Ectodermal cell (in vitro differentiated cells): ENCODE measurements around the gene ATG101. TPM values are rescaled to one million over a fixed set of nuclear protein-coding genes. Genes with fewer than 3 reads are reported as not detected.

Source experiments
- H3K27ac ChIP-seq: 2 replicates; pipeline ENCODE4 v1.7.0; 2013; ENCODE audit warnings: mild to moderate bottlenecking, low read depth, low read length; ENCODE audit not compliant: insufficient read depth, poor library complexity, severe bottlenecking
- H3K27me3 ChIP-seq: 2 replicates; pipeline ENCODE4 v1.7.0; 2013; ENCODE audit warnings: mild to moderate bottlenecking, low read length; ENCODE audit not compliant: insufficient read depth, control insufficient read depth, poor library complexity, severe bottlenecking
- H3K36me3 ChIP-seq: one replicate; pipeline ENCODE4 v1.7.0; 2013; ENCODE audit warnings: low read length; ENCODE audit not compliant: control insufficient read depth, insufficient read depth
- H3K4me1 ChIP-seq: one replicate; pipeline ENCODE4 v1.7.0; 2013; ENCODE audit warnings: low read length; ENCODE audit not compliant: control insufficient read depth, insufficient read depth
- H3K4me3 ChIP-seq: 2 replicates; pipeline ENCODE4 v1.7.0; 2013; ENCODE audit warnings: low read depth, low read length, control low read depth; ENCODE audit not compliant: insufficient read depth
- H3K9me3 ChIP-seq: 2 replicates; pipeline ENCODE4 v1.7.0; 2013; ENCODE audit warnings: mild to moderate bottlenecking, low read length, moderate library complexity; ENCODE audit not compliant: control insufficient read depth
- WGBS, 2 experiments: methylation state at CpG; one replicate each; pipeline ENCODE4 v1.1.7; 2013; ENCODE audit warnings: missing lambda C conversion rate in 2 of 2; 5-methylcytosine and 5-hydroxymethylcytosine counted together
- polyA plus RNA-seq, 4 experiments: library from polyadenylated mRNA; stranded (reverse); fragments of 50-300 nt; gene quantifications; one replicate each; pipeline ENCODE4 v1.2.3, GENCODE V29; 2013

Gene ATG101, protein sequence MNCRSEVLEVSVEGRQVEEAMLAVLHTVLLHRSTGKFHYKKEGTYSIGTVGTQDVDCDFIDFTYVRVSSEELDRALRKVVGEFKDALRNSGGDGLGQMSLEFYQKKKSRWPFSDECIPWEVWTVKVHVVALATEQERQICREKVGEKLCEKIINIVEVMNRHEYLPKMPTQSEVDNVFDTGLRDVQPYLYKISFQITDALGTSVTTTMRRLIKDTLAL
- 32.3 TPM for polyA plus RNA-seq (2013, experiment 1 of 4)
- 29.6 TPM for polyA plus RNA-seq (2013, experiment 2 of 4)
- 19.9 TPM for polyA plus RNA-seq (2013, experiment 3 of 4)
- polyA plus RNA-seq (2013, experiment 4 of 4) = 23.9 TPM

DNA sequence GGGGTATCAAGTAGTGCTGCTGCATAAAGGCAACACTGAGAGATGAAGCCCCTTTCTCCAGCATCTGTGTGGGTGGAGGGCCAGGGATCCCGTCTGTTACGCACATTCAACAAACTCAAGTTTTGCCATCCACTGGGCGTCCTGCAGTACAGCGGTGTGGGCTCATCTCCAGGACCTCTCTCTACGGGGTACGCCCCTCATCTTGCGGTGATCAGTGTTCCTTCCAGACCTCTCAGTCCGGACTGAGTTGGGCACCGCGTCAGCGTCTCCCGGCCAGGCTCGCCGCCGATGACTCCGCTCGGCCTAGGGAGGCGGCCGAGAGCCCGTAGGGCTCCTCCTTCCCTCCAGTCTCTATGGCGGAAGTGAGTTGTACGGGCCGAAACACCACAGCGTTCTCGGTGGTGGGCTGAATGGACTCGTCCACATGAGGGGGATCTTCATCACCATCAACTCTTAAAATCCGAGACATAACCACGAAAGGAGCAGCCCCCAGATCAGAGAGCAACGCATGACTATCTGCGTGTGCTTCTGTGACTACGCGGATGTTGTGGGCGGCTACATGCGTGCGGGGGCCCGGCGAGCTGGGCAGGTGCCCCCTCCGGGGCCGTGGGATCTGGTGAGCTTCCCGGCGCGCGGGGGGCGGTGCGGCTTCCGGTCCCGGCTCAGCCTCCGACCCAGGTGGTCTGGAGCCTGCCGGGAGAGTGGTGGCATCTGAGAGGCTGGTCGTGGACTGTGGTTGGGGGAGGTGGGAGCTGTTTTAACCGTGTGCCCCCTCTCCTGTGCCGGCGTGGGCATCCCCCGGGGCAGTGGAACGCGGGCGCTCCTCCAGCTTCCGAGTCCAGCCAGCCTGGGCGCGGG lies at the start of gene ATG101:
Gene ATG101, plus strand, starts transcription at position 652 of the 858 bp plus-strand sequence. CDS start 3,673 bp downstream, outside the sequence.
- H3K27me3 ChIP-seq = peaks cover 15% of the 10 kb centered on the region
- WGBS, 2 experiments = 1 to 2% methylated on average over 60 of the region's 60 CpGs
- H3K9me3 ChIP-seq = no peaks in the 10 kb centered on the region
- H3K4me3 ChIP-seq = peak within 1 kb of the TSS; percentile 88
- peaks cover 7% of the 10 kb centered on the region for H3K4me1 ChIP-seq
- H3K27ac ChIP-seq = peak within 1 kb of the TSS; percentile 97
- peaks cover 6% of the 10 kb centered on the region for H3K36me3 ChIP-seq

GRCh38 chr12:52020539-52021336 lies 49.0 kb upstream of the ATG101 start:
- Histone ChIP-seq H3K27ac (no peak overlapping the region), H3K36me3 (no peaks in the 10 kb centered on the region), H3K27me3 (peaks cover 38% of the 10 kb centered on the region), H3K4me3 (no peak overlapping the region), H3K4me1 (peaks cover 20% of the 10 kb centered on the region), H3K9me3 (no peaks in the 10 kb centered on the region)
- WGBS, 2 experiments = 30% methylated on average over 9 of the region's 9 CpGs

- Histone ChIP-seq H3K4me1 (peaks cover 23% of the 10 kb centered on the region), H3K27ac (no peak overlapping the region), H3K4me3 (peak overlapping the region; percentile 44), H3K36me3 (no peaks in the 10 kb centered on the region), H3K9me3 (no peaks in the 10 kb centered on the region), H3K27me3 (peaks cover 36% of the 10 kb centered on the region)
- WGBS, 2 experiments = 8 to 15% methylated on average over 14 of the region's 14 CpGs
Measured at GRCh38 chr12:52022841-52023181, 47.0 kb upstream of the ATG101 start.

GRCh38 chr12:52023182-52023975 lies 46.4 kb upstream of the ATG101 start:
- no peak overlapping the region for H3K27ac ChIP-seq

DNA sequence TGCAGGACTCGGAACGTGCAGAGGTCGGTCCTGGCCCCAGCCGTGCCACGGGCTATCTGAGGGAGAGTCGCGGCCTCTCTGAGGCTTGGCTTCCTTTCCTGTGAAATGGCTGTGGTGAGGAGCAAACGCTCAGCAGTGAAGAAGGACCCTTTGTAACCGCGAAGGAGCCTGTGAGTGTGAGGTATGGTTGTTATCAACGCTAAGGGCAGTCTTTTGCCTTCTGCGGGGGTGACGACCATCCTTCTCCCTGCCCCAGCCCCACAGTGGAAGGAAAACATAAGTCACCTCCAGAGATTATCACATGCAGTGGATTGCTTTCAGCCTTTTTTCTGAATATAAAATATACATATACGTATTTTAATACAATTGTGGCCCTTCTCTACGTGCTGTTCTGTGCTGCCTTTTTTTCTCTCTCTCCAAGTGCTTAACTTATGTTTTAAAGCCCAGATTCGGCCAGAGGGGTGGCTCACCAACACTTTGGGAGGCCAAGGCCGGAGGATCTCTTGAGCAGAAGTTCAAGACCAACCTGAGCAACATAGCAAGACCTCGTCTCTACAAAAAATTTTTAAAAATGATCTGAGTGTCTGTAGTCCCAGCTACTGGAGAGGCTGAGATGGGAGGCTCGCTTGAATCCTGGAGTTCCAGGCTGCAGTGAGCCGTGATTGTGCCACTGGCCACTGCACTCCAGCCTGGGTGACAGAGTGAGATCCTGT lies 45.6 kb upstream of the ATG101 start:
- H3K9me3 ChIP-seq = no peaks in the 10 kb centered on the region
- H3K4me1 ChIP-seq = peaks cover 23% of the 10 kb centered on the region
- H3K27ac ChIP-seq = no peak overlapping the region
- H3K4me3 ChIP-seq = peak overlapping the region; percentile 44
- H3K27me3 ChIP-seq = peaks cover 36% of the 10 kb centered on the region
- WGBS, 2 experiments = 37 to 40% methylated on average over 20 of the region's 20 CpGs
- no peaks in the 10 kb centered on the region for H3K36me3 ChIP-seq

More at GRCh38 chr12:52023182-52023975, 46.4 kb upstream of the ATG101 start:
- Histone ChIP-seq H3K27me3 (peaks cover 36% of the 10 kb centered on the region), H3K36me3 (no peaks in the 10 kb centered on the region), H3K9me3 (no peaks in the 10 kb centered on the region), H3K4me1 (peaks cover 23% of the 10 kb centered on the region), H3K4me3 (peak overlapping the region; percentile 44)
- WGBS, 2 experiments = 1% methylated on average over 70 of the region's 70 CpGs

DNA sequence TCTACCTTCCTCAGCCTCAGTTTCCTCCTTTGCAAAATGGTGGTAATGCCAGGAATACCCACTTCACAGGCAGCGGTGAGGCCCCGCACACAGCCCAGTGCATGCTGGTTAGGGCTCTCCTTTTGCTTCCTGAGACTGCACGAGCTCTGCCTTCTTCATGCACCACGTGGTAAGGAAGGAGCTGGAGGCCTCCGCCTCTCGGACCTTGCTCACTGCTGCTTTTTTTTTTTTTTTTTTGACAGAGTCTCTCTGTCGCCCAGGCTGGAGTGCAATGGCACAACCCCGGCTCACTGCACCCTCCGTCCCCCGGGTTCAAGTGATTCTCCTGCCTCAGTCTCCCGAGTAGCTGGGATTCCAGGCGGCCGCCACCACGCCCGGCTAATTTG lies 44.9 kb upstream of the ATG101 start:
- no peak overlapping the region for H3K4me3 ChIP-seq

DNA sequence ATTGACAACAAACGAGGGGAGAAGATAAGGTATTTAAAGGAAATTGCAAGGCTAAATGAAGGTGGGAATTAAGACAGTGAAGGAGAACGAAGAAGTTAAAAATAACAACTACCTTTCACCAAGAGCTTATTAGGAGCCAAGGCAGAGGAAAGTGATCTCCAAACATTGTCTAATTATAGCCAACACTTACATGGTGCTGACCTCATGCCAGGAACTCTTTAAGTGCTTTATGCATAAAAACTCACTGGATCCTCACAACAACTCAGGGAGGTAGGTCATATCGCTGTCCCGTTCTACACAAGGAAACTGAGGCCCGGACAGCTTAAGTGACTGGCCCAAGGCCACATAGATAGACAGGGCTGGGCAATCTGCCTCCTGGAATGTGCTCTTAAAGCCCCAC lies 43.5 kb upstream of the ATG101 start:
- H3K4me3 ChIP-seq = no peak overlapping the region
- H3K9me3 ChIP-seq = no peaks in the 10 kb centered on the region
- H3K27ac ChIP-seq = no peak overlapping the region
- peaks cover 24% of the 10 kb centered on the region for H3K4me1 ChIP-seq
- 92 to 94% methylated on average over 5 of the region's 5 CpGs for WGBS, 2 experiments
- H3K27me3 ChIP-seq = peaks cover 36% of the 10 kb centered on the region
- H3K36me3 ChIP-seq = no peaks in the 10 kb centered on the region

More for the DNA sequence above, 44.9 kb upstream of the ATG101 start:
- Histone ChIP-seq H3K27me3 (peaks cover 36% of the 10 kb centered on the region), H3K36me3 (no peaks in the 10 kb centered on the region), H3K27ac (no peak overlapping the region), H3K9me3 (no peaks in the 10 kb centered on the region), H3K4me1 (peaks cover 30% of the 10 kb centered on the region)
- 91% methylated on average over 15 of the region's 15 CpGs for WGBS, 2 experiments

DNA sequence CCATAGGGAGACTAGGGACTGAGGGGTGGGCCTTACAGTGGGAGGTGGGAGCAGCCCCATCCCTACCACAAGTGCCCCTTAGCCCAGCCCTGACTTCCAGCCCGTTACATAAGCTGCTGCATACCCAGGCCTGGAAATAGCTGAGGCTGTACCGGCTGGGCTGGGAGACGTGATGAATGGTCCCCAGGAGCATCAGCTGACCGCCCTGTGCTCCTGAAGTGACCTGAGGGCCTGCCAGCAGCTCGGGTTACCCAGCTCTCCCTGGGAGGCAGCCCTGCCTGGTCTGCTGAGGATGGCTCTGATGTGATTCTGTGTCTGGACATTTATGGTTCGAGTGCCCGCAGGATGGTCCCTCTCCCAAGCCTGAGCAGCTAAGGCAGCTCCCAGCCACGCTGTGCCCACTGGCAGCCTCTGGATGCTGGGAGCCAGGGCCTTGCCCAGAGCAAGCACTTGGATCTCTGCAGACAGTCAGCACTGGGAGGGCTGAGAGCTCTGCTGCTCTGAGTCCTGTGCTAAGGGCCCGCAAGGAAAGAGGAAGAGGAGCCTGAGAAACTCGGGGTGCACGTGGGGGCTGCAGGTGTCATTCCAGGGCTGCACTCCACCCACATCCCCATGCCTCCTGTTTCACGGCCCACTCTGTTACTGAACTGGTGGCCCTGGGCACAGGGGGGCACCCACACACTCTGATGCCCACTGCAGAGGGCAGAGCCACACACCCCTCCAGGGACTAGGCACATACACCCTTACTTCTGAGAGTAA lies 42.5 kb upstream of the ATG101 start:
- no peaks in the 10 kb centered on the region for H3K36me3 ChIP-seq
- H3K4me1 ChIP-seq = peaks cover 26% of the 10 kb centered on the region
- H3K9me3 ChIP-seq = no peaks in the 10 kb centered on the region
- no peak overlapping the region for H3K4me3 ChIP-seq
- H3K27me3 ChIP-seq = peaks cover 27% of the 10 kb centered on the region
- WGBS, 2 experiments = 70 to 74% methylated on average over 12 of the region's 12 CpGs
- H3K27ac ChIP-seq = no peak overlapping the region
